ENCODE results near the gene RRM2.
A peak's percentile ranks its signal among the peaks of the same experiment; 100 is the strongest.
"Not testable (repeated sequence)": the region's sequence is repeated elsewhere in the genome, so short reads cannot be mapped to it uniquely, and the experiment has no call there.

Gene RRM2

DNA sequence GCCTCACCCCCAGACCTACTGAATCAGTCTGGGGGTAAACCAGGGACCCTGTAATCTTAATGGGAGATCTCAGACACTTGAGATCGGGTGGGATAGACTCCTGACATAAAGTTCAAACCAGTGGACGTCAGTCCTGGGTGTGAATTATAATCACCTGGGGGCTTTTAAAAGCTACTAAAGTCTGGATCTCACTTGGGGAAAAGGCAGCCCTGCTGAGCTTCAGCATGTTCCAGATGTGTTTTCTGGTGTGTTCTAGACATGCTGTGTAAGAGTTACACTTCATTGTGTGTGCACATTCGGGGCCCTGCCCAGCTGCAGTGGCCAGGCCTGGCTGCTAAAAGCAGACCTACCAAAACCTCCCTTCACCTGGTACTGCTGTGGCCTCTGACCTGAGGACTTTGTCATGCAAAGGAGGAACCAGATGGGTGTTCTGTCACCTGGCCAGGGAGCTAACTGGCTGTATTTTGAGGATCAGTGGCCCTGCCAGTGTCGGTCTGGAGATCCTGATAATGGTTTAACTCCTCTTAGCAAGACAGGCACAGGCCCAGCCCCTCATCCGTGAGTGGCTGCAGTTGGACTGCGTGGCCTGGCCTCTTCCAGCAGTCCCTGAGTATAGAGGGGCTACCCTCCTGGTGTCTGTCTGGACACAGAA is 10.6 kb downstream of the RRM2 start:
- no peak for DNase-seq

DNA sequence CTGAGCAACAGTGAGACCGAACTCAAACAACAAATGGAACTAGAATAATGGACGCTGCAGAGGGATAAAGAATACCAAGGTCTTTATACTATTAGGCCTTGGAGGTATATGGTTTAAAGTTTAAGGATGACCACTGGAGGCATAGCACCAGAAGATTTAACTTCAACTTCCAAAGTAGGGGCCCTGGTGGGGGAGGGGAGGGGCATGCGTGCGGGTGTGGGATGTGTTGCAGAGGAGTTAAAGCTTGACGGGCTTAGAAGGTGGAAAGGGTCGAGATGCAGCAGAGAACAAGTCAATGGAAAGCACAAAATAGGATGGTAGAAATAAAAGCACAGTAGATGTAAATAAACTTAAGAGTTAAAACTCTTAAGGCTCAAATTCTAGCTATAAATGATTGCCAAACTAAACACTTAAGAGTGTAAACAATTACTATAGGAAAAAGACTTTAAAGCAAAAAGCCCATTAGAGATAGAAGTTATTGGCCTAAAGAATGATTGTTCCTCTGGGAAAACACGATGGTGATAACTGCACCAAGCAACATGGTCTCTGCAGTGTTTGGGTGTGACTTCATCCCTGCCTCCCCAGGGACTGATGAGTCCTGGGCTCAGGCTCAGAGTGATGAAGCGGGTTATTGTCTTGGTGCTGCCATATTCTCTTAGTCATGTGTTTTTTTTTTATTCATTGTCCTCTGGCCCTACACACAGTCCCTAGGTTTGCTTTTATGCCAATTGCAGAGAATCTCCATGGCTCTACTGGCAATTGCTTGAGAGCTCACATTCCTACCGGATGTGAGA is 13.0 kb downstream of the RRM2 start:
- no peak for DNase-seq

DNA sequence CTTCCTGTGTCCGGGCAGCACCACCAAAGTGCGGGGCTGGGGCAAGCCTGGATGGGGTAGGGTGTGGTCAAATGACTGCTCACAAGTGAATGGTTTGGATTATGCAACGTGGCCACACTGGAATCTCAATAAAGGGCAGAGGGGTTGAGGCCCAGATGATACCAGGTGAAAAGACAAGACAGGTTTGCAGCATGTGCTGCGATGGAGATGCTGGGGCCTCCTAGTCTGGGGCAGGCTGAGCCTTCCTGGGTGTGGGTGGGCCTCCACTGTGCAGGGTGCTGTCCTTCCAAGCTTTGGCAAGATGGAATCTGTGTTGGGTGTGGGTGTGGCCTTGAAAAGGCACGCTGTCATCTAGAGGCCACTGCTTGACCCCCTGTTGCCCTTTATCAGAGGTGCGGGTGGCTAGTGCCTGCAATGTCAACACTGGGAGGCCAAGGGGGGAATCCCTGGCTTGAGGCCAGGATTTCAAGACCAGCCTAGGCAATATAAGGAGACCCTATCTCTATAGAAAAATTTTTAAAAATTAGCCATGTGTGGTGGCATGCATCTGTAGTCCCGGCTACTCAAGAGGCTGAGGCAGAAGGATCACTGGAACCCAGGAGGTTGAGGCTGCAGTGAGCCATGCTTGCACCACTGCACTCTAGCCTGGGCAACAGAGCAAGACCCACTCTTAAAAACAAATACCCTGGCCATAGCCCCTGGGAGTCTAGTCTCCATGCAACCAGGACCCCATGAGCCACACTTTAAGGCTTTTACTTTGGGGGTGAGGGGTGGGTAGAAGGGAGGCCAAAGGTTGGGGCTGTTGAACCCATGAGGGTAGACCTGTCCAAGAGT is 13.8 kb downstream of the RRM2 start:
- DNase-seq, result no peak

DNA sequence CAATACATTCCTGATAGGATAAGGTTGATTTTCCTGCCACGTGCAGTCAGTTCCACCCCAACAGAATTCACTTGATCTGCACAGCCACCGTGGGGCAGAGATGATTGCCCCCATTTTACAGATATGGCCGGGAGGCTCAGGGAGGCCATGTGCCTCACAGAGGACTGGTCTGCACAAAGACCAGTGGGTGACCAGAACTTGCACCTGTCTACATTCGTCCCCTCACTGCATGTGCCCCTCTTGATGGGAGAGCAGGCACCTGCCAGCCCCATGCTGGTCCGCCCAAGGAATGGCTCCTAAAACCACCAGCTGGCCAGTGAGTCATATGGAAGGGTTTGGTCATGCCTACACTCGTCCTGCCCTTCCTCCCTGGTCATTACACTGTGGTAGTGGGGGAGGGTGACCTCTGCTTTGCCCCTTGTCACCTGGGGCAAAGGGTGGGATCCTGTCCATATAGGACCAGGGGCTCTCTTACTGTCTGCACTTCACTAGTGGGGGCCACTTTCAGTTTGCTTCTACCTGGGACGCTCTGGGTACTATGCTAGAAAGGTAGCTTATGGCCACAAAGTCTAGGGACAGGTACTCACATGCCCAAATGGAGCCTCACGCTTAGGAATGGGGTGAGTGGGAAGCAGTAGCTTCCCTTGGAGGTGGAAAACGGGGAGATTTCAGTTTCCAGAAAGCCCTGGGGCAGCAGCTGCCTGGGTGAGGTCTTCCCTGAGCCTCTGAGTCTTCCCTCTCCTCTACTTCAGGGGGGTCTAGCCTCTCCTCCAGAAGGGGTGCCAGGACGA is 14.7 kb downstream of the RRM2 start:
- no peak for DNase-seq

DNA sequence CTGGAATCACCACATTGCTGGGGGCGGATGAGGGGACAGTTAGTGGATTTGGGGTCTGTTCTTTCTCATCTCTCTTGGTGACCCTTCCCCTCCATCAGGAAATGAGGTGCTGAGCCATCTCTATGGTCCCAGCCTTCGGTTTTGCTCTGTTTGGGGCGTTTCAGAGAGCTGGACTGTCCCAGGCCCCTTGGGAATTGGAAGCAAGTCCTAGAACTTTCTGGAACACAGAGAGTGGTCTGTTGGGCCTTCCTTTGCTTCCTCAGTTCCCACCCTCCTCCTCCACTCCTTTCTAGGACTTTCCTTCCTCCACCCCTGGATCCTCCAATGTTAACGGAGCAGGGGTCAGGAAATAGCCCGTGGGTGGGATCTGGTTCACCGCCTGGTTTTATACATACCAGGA is 17.0 kb downstream of the RRM2 start:
- no peak for DNase-seq

DNA sequence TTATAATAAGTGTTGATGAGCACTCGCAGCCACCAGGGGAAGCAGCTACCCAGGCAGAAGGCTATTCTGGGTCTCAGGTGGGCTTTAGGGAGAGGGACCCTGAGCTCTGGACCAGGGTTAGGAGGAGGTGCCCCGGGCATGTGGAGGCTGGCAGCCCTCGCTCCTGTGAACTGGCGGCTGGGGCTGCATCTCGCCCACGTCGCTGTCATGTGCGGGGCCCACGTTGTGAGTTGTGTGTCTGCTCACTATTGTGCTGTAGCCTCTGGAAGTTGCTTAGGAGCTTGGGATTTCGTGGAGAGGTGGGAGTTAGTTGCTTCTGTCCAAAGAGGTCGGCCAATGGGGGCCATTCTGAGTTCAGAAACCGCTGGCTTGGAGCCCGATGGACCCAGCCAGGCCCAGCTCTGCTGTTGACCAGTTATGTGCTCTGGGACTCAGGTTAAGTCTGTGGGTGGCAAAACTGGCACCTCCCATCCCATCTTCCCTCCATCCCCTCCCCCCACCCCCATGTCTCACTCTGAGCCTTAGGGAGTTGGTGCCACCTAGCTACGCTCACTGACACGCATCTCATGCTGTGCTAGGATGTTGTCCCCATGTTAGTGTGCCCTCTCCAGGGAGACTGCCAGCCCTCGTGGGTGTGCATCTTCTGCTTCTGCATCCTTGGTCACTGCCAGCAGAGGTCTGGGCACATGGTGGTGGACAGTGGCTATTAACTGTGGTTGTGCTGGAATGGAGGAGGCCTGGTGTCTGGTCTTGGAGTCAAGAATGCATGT is 18.5 kb downstream of the RRM2 start:
- no peak for DNase-seq

DNA sequence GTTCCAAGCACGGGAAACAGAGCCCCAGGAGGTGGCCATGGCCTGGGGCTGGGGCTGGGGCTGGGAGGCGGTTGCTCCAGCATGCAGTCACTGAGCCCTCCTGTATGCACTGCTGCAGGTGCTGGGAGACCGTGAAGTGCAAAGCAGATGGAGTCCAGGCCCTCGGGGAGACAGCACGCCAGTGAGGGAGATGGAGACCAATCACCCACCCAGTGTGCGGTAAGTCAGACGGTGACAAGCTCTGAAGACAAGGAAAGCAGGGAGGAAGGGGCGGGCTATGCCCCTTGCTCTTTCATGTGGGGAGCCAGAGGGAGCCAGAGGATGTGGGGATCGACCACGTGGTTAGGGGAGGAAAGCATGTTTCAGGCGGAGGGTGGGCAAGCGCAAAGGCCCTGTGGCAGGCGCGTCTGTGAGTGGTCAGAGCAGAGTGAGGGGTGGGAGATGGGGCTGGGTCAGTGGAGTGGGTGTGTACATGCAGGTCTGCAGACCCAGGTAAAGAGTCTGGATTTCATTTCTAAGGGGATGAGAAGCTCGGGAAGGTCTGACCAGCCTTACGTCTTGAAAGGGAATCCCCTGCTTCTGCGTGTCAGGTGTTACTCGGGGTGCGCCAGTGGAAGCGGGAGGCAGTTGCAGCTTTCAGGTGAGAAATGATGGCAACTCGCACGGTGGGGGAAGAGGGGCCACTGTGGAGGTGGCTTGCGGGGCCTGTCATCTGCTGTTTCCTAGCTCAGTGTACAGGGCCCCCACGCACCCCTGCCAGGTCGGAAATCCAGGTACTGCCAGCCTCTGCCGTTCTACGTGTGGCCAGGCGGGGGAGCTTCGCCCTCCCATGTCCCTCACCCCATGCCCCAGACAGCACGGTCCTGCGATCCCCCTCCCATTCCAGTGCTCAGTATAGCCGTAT is 19.4 kb downstream of the RRM2 start:
- DNase-seq, result peak in 1 of 2 experiments; percentile 37

DNA sequence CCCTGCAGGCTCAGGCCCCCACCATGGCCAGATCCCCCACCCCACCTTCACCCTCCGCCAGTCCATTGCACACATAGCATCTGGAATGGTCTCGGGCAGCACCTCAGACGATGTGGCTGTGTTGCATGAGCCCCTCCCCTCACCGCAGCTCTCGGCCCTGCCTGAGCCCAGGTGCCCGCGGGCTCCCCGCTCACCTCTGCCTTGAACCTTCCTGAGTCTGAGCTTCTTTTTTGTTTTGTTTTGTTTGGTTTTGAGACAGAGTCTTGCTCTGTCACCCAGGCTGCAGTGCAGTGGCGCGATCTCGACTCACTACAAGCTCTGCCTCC is 20.1 kb downstream of the RRM2 start:
- DNase-seq, result no peak

DNA sequence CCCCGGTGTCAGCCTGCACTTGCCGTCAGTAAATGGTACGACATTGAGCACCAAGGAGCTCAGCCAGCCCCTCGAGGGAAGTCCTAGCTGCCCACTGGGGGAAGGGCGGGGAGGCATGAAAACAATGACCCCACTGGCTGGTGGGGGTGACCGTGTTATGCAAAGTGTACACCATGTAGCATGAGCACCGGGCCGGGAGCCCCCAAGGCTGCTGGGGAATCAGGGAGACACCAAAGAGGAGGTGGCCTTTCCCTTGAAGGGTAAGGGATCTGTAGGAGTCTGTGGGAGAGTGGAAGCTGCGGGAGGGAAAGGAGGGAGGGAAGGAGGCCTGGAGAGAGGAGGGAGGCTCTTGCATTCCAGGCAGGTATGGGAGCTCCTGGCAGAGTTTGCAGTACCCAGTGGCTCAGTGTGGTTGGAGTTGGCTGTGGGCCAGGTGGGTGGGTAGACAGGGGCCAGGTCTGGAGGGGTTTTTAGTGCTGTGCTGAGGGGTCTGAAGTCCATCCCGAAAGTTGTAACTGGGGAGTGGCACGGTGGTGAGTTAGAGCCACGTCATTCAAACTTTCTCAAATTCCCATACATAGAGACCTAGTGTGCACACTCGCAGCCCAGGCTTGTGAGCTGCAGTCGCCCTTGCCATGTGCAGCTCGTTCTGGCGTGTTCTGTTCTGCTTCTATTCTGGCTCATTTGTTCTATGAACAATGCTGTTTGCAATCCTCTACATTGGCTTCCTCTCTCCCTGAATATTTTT is 22.4 kb downstream of the RRM2 start:
- no peak for DNase-seq

DNA sequence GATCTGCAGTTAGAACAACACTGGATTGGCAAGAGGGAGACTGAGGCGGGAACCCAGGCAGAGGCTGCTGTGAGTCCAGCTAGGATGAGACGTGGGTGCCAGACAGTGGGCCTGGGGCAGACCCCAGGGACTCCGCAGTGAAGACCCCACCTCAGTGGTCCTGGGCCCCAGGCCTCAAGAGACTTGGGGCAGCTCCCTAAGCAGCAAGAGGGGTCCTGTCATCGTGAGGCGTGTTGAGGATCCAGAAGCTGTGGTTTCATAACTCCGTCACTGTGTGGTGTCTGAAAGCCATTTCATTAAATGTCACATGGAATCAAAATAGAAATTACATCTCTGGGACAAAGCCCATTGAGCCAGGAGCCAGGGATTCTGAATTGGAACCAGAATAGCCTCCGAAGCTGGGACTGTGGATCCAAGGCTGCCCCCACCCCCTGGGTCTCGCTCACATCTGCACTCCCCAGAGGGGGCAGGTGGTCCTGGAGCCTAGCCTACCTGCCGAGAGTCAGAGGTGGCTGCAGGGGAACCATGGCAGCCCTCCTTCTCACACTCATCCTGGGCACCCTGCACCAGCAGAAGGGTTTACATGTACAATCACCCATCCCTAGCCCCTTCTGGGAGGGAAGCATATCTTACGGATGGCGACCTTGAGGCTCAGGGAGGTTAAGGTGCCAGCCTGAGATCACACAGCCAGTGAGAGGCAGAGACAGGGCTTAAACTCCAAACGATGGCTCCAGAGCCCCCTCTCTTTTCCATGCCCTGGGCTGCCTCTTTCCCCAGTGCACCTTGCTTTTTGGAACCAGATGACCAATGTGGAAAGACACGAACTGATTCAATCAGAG is 23.2 kb downstream of the RRM2 start:
- no peak for DNase-seq

DNA sequence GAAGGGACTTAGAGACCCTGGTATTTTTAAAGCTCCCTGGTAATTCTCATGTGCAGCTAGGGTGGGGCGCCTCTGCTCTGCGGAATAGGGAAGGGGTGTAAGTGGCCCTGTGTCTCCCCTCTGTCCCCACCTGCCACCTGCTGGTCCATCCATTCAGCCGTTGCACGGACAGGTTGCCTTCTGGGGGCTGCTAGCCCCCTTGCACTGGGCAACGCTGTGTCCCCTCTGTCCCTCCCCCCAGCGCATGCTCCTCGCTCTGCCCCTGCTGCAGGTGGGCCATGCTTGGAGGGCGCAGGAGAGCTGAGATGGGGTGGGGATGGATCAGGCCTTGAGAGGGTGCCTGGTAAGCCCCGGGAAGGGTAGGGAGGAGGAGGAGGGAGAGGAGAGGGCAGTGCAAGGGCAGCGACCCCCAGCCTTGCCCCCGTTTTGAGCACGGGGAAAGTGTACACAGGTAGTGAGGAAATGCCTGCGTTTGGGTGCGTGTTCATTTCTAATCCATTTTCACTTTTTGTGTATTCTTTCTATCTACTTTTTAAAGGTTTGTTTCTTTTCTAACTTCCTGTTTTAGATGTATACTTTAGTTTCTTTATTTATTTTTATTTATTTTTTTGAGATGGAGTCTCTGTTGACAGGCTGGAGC is 23.9 kb downstream of the RRM2 start:
- no peak for DNase-seq

DNA sequence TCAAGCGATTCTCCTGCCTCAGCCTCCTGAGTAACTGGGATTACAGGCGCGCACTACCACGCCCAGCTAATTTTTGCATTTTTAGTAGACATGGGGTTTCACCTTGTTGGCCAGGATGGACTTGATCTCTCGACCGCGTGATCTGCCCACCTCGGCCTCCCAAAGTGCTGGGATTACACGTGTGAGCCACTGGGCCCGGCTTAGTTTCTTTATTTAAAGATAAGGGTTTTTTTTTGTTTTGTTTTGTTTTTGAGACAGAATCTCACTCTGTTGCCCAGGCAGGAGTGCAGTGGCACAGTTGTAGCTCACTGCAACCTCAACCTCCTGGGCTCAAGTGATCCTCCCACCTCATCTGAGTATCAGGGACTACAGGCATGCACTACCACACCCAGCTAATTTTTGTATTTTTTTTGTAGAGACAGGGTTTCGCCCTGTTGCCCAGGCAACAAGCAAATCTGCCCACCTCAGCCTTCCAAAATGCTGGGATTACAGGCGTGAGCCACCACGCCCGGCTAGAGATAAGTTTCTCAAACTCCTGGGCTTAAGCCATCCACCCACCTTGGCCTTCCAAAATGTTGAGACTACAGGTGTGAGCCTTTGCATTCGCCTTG is 24.6 kb downstream of the RRM2 start:
- DNase-seq, result not testable (repeated sequence)

DNA sequence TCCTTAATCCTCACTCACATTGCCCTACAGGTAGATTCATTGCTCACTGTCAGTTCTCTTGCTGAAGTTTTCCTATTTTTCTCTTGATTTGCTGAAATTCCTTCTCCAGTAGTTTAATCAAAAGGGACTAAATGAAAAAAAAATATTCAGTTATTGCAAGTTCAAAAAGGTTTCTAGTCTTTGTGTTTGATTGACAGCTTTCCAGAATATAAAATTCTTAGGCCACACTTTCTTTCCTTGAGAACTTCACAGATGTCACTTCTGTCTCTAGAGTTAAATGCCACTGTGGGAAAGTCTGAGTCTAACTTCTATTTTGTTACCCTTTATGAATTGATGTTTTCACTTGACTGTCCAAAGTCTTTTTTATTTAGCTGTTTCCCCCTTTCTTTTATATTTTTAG is 25.7 kb downstream of the RRM2 start:
- DNase-seq, result no peak

DNA sequence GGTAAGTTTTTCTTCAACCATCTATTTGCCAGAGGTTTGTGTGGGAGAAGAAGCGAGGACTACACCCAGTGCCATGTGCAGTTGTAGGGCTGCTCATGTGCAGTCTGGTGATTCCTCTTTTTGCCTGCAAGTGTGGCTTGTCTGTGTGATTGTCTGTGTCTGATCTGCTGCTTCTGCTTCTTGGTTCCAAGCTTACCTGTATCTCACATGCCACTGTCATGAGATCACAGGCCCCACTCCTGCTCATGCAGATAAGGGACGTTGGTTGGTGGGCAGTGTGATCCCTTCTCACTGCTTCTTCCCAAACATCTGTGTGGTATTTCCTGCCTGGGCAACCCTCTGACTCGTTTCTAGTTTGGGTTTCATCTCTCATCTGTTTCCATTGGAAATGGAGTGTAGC is 27.1 kb downstream of the RRM2 start:
- no peak for DNase-seq

DNA sequence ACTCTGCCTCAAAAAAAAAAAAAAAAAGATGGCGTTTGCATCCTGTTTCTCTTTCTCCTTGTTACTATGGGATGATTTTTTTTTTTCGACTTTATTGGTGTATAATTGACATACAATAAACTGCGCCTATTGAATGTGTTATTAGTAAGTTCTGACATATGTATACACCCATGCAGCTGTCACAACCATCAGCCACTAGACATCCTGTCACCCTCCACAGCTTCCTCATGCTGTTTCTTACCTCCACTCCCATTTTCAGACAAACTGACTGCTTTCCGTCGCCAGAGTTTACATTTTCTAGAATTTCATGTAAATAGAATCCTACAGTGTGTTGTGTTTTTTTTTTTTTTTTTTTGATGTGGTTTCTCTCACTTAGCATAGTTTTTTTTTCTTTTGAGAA is 27.9 kb downstream of the RRM2 start:
- DNase-seq, result no peak

DNA sequence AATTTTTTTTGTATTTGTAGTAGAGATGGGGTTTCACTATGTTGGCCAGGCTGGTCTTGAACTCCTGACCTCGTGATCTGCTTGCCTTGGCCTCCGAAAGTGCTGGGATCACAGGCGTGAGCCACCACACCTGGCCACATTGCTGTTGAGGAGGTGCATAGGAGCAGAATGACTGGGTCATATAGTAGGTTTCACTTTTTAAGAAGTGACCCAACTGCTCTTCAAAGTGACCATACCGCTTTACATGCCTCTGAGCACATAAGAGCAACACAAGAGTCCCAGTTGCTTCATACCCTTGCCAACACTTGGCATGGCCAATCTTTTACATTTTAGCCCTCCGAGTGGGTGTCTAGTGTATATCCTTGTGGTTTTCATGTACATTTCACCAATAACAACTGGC is 28.9 kb downstream of the RRM2 start:
- DNase-seq, result no peak

DNA sequence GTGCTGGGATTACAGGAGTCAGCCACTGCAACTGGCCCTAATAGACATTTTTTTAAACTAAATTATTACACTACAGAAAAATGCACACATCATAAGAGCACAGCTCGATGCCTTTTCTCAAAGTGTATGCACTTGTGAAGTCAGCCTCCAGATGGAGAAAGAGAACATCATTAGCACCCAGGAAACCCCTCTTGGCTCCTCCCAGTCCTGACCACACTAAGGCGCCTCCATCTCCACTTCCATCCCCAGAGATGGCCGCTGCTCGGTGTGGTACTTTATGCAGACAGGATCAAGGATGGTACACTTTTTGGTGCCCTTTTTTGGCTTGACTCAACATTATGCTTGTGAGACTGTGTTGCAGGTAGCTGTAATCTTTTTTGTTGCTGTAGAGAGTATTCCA is 34.8 kb downstream of the RRM2 start:
- DNase-seq, result no peak

DNA sequence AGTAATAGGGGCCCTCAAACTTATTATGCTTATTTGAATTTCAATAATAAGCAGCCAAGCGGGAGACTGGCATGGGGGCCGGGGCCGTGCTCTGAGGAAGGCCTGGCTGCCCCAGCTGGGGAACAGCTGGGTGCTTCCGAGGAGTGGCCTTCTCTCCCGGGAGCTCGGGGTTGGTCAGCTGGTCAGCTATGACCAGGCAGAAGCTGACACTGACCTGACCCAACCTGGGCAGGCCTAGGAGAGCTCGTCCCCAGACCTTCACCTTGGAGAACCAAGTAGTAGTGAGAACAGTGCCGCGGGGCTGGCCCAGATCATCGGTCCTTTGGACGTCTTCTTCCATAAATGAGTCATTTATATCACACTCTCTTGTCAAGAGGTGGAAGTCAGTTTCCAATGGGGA is 36.1 kb downstream of the RRM2 start:
- DNase-seq, result no peak

DNA sequence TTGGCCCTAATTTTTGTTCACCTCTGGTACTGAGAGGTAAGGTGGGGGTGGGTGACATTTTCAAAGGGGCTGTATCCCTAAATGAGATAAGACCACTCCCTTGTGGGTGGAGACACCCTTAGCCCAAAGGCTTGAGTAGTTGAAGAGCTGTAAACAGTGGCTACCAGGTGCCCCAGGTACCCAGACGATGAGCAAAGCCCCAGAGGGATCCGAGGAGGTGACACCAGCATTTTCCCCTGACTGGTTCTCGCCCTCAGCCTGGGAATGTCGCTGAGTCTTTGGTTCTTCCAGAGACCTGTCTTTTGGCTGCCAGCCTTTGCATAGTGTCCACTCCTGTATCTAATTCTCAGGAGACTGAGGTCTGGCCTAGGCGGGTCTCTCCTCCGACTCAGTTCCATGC is 36.5 kb downstream of the RRM2 start:
- DNase-seq, result no peak
